ENCODE results near the gene MTURN.

MTURN gene

GRCh38 chr7:30184791-30185487 is 50.2 kb downstream of the MTURN start:
- Histone ChIP-seq H3K4me2 (ENCODE audit: low read depth, low read length, poor library complexity, severe bottlenecking) (no peak overlapping the region), H3K27ac (ENCODE audit: low read depth, low read length) (no peak overlapping the region), H3K27me3 (ENCODE audit: low read length) (no peaks in the 10 kb centered on the region), H3F3A (ENCODE audit: insufficient read depth) (no peaks in the 10 kb centered on the region), H3K9ac (ENCODE audit: low read length) (no peak overlapping the region), H3K36me3 (ENCODE audit: low read length) (no peaks in the 10 kb centered on the region), H3K4me3 (ENCODE audit: insufficient read depth, low read length, poor library complexity, severe bottlenecking) (no peak overlapping the region), H3K79me2 (ENCODE audit: insufficient read depth, low read length) (no peaks in the 10 kb centered on the region), H2AFZ (ENCODE audit: low read depth, low read length, severe bottlenecking) (no peak overlapping the region), H4K20me1 (ENCODE audit: low read depth, low read length) (no peaks in the 10 kb centered on the region), H3K9me3 (ENCODE audit: insufficient read depth, low read length) (peaks cover 20% of the 10 kb centered on the region; the same call in 1 of the 2 replicates), H3K9me2 (replicated peaks; ENCODE audit: insufficient read depth, low read length) (no peaks in the 10 kb centered on the region)
- TF ChIP-seq CTCF (IDR thresholded peaks at IDR 0.05; ENCODE audit: insufficient read depth, low read length, poor library complexity, severe bottlenecking) (no peak), EZH2phosphoT487 (conservative IDR thresholded peaks at IDR 0.05; ENCODE audit: low read length) (no peak)

GRCh38 chr7:30185496-30185895 is 50.7 kb downstream of the MTURN start:
- Histone ChIP-seq H4K20me1 (ENCODE audit: low read depth, low read length) (no peaks in the 10 kb centered on the region), H2AFZ (ENCODE audit: low read depth, low read length, severe bottlenecking) (no peak overlapping the region), H3F3A (ENCODE audit: insufficient read depth) (no peaks in the 10 kb centered on the region), H3K9me2 (replicated peaks; ENCODE audit: insufficient read depth, low read length) (no peaks in the 10 kb centered on the region), H3K4me2 (ENCODE audit: low read depth, low read length, poor library complexity, severe bottlenecking) (no peak overlapping the region), H3K9ac (ENCODE audit: low read length) (no peak overlapping the region), H3K4me3 (ENCODE audit: insufficient read depth, low read length, poor library complexity, severe bottlenecking) (no peak overlapping the region), H3K27me3 (ENCODE audit: low read length) (no peaks in the 10 kb centered on the region), H3K9me3 (ENCODE audit: insufficient read depth, low read length) (peaks cover 20% of the 10 kb centered on the region; the same call in 1 of the 2 replicates), H3K79me2 (ENCODE audit: insufficient read depth, low read length) (no peaks in the 10 kb centered on the region), H3K27ac (ENCODE audit: low read depth, low read length) (no peak overlapping the region), H3K36me3 (ENCODE audit: low read length) (no peaks in the 10 kb centered on the region)
- TF ChIP-seq EZH2phosphoT487 (conservative IDR thresholded peaks at IDR 0.05; ENCODE audit: low read length) (no peak), CTCF (IDR thresholded peaks at IDR 0.05; ENCODE audit: insufficient read depth, low read length, poor library complexity, severe bottlenecking) (no peak)

- Histone ChIP-seq H3K4me3 (ENCODE audit: insufficient read depth, low read length, poor library complexity, severe bottlenecking) (no peak overlapping the region), H3K9me3 (ENCODE audit: insufficient read depth, low read length) (peaks cover 20% of the 10 kb centered on the region; the same call in 1 of the 2 replicates), H3K27me3 (ENCODE audit: low read length) (no peaks in the 10 kb centered on the region), H3F3A (ENCODE audit: insufficient read depth) (no peaks in the 10 kb centered on the region), H3K36me3 (ENCODE audit: low read length) (no peaks in the 10 kb centered on the region), H3K4me2 (ENCODE audit: low read depth, low read length, poor library complexity, severe bottlenecking) (no peak overlapping the region), H3K9me2 (replicated peaks; ENCODE audit: insufficient read depth, low read length) (no peaks in the 10 kb centered on the region), H3K9ac (ENCODE audit: low read length) (no peak overlapping the region), H4K20me1 (ENCODE audit: low read depth, low read length) (no peaks in the 10 kb centered on the region), H3K27ac (ENCODE audit: low read depth, low read length) (no peak overlapping the region), H2AFZ (ENCODE audit: low read depth, low read length, severe bottlenecking) (no peak overlapping the region), H3K79me2 (ENCODE audit: insufficient read depth, low read length) (no peaks in the 10 kb centered on the region)
- TF ChIP-seq CTCF (IDR thresholded peaks at IDR 0.05; ENCODE audit: insufficient read depth, low read length, poor library complexity, severe bottlenecking) (no peak), EZH2phosphoT487 (conservative IDR thresholded peaks at IDR 0.05; ENCODE audit: low read length) (no peak)
Measured at GRCh38 chr7:30186725-30187124, 51.9 kb downstream of the MTURN start.
